CD14-positive monocyte (primary cell): Measurements from ENCODE around the gene NPPB. TPM values are rescaled to one million over a fixed set of nuclear protein-coding genes. Genes with fewer than 3 reads are reported as not detected.

ENCODE experiments used
- DNase-seq, 3 donors: peaks; one replicate each; pipeline ENCODE4 v3.0.0-alpha.2; 2011 to 2022
- H2AFZ ChIP-seq: 2 replicates; pipeline ENCODE4 v1.6.0; 2012; ENCODE audit warnings: mild to moderate bottlenecking, low read depth, low read length, inconsistent platforms; ENCODE audit not compliant: insufficient read depth, poor library complexity, severe bottlenecking
- H3K27ac ChIP-seq, 2 donors: 1 replicate in 1 of 2; 2 replicates in 1 of 2; pipeline ENCODE4 v1.5.1; 2012 to 2013; ENCODE audit warnings: low read length in 2 of 2, control low read depth in 1 of 2, inconsistent platforms in 1 of 2, low read depth in 1 of 2, mild to moderate bottlenecking in 1 of 2
- H3K27me3 ChIP-seq, 2 donors: one replicate each; pipeline versions ENCODE4 v1.6.0 to v1.6.1; 2011 to 2013; ENCODE audit warnings: low read length in 2 of 2; ENCODE audit not compliant: control insufficient read depth in 2 of 2, insufficient read depth in 2 of 2
- H3K36me3 ChIP-seq, 2 donors: replicated peaks in 1 of 2; 1 replicate in 1 of 2; 2 replicates in 1 of 2; pipeline versions ENCODE4 v1.5.1 to v1.6.1; 2012 to 2013; ENCODE audit warnings: low read length in 2 of 2, control low read depth in 1 of 2, inconsistent platforms in 1 of 2, mild to moderate bottlenecking in 1 of 2; ENCODE audit not compliant: insufficient read depth in 2 of 2, control insufficient read depth in 1 of 2
- H3K4me1 ChIP-seq, 2 donors: 1 replicate in 1 of 2; 2 replicates in 1 of 2; pipeline versions ENCODE4 v1.5.1 to v1.6.1; 2012 to 2013; ENCODE audit warnings: low read length in 2 of 2, control low read depth in 1 of 2, inconsistent platforms in 1 of 2, mild to moderate bottlenecking in 1 of 2, moderate library complexity in 1 of 2; ENCODE audit not compliant: insufficient read depth in 2 of 2, control insufficient read depth in 1 of 2
- H3K4me2 ChIP-seq: replicated peaks from 2 replicates; pipeline ENCODE3; 2012; ENCODE audit warnings: low read length, moderate library complexity, mild to moderate bottlenecking; ENCODE audit not compliant: poor library complexity, severe bottlenecking; ENCODE audit errors: extremely low read depth
- H3K4me3 ChIP-seq, 3 experiments: fragments of 200-600 bp in 1 of 3; sonication (generic) in 1 of 3; replicated peaks in 1 of 3; 1 replicate in 2 of 3; 2 replicates in 1 of 3; pipeline ENCODE4 v1.5.1; 2011 to 2013; ENCODE audit warnings: low read length in 3 of 3, mild to moderate bottlenecking in 3 of 3, control low read depth in 2 of 3, low read depth in 2 of 3, inconsistent platforms in 1 of 3, moderate library complexity in 1 of 3
- H3K79me2 ChIP-seq: 2 replicates; pipeline ENCODE4 v1.6.0; 2012; ENCODE audit warnings: mild to moderate bottlenecking, control low read depth, inconsistent platforms, low read length, moderate library complexity; ENCODE audit not compliant: insufficient read depth
- H3K9ac ChIP-seq: 2 replicates; pipeline ENCODE4 v1.6.0; 2017; ENCODE audit warnings: low read length, mild to moderate bottlenecking; ENCODE audit not compliant: insufficient read depth, poor library complexity, severe bottlenecking
- H3K9me3 ChIP-seq, 2 donors: replicated peaks in 1 of 2; 1 replicate in 1 of 2; 2 replicates in 1 of 2; pipeline versions ENCODE4 v1.5.1 to v1.6.1; 2012 to 2013; ENCODE audit warnings: low read length in 2 of 2, control low read depth in 1 of 2; ENCODE audit not compliant: control insufficient read depth in 1 of 2, insufficient read depth in 1 of 2
- H4K20me1 ChIP-seq: 2 replicates; pipeline ENCODE4 v1.6.0; 2012; ENCODE audit warnings: mild to moderate bottlenecking, low read length, control low read depth, moderate library complexity; ENCODE audit not compliant: insufficient read depth
- H3K27ac Mint-ChIP-seq, 7 donors: one replicate each; pipeline ENCODE4 v1.8.0; 2020; ENCODE audit warnings: mild to moderate bottlenecking in 7 of 7, mixed read lengths in 7 of 7, moderate library complexity in 6 of 7, inconsistent platforms in 2 of 7
- H3K27me3 Mint-ChIP-seq, 3 donors: one replicate each; pipeline ENCODE4 v1.8.0; 2021 to 2022; ENCODE audit warnings: low read depth in 3 of 3, mild to moderate bottlenecking in 3 of 3, mixed read lengths in 3 of 3, moderate library complexity in 3 of 3, inconsistent platforms in 1 of 3
- H3K36me3 Mint-ChIP-seq, 2 donors: one replicate each; pipeline ENCODE4 v1.8.0; 2020; ENCODE audit warnings: mixed read lengths in 2 of 2, inconsistent platforms in 1 of 2, mild to moderate bottlenecking in 1 of 2
- H3K4me1 Mint-ChIP-seq: one replicate; pipeline ENCODE4 v1.8.0; 2020; ENCODE audit warnings: mild to moderate bottlenecking, mixed read lengths
- H3K4me3 Mint-ChIP-seq, 2 donors: one replicate each; pipeline ENCODE4 v1.8.0; 2020; ENCODE audit warnings: mild to moderate bottlenecking in 2 of 2, mixed read lengths in 2 of 2, moderate library complexity in 1 of 2
- H3K9me3 Mint-ChIP-seq, 7 donors: one replicate each; pipeline ENCODE4 v1.8.0; 2020 to 2022; ENCODE audit warnings: mixed read lengths in 7 of 7, mild to moderate bottlenecking in 6 of 7, moderate library complexity in 6 of 7, inconsistent platforms in 2 of 7
- WGBS: methylation state at CpG from one replicate; pipeline ENCODE4 v1.1.5; 2013; ENCODE audit warnings: missing lambda C conversion rate; ENCODE audit not compliant: insufficient coverage; 5-methylcytosine and 5-hydroxymethylcytosine counted together
- intact Hi-C, 2 donors: fragments of 100-400 bp; cut with micrococcal nuclease; formaldehyde crosslinking; loops; one replicate each; pipeline versions ENCODE4 v1.15.0 to v1.15.1; 2023
- polyA plus RNA-seq, 3 donors: library from polyadenylated mRNA; depleted of rRNA in 1 of 3; unstranded in 2 of 3; stranded (reverse) in 1 of 3; fragments of 300-500 nt in 2 of 3; fragments of >200 nt in 1 of 3; fragmentation: Illumina TruSeq in 2 of 3; gene quantifications; 1 replicate in 2 of 3; 2 replicates in 1 of 3; pipeline ENCODE4 v1.2.3, GENCODE V29; 2012 to 2021
- TF ChIP-seq, protein P1 (sequence below): fragments of 200-600 bp; IDR thresholded peaks from one replicate; pipeline ENCODE4 v1.8.0; 2022; ENCODE audit warnings: antibody characterized with exemption, mild to moderate bottlenecking

NPPB gene
- polyA plus RNA-seq, 3 donors = not detected

DNA sequence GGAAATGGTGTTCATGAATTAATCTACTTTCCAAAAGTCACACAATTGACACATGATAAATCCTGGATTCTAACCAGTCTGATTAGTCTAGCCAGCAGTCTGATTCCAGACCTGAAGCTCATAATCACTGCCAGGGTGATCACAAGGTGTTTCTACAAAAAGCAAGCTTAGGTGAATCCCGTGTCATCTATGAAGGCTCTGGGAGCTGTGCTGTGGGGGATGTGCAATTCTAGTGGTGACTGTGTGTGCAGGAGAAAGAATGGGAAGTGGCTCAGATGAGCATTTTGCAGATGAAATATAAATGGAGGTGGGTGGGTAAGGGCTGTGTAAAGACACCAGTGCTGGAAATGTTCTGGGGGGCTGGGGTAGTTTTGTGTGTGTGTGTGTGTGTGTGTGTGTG lies 1.8 kb upstream of the NPPB start:
- Histone ChIP-seq H4K20me1 (no peaks in the 10 kb centered on the region), H3K27me3 (peaks cover 31 to 47% of the 10 kb centered on the region in 2 donors), H3K4me1 (no peaks in the 10 kb centered on the region), H3K36me3 (no peaks in the 10 kb centered on the region), H3K27ac (no peak overlapping the region), H3K9me3 (peaks cover 0 to 7% of the 10 kb centered on the region in 2 donors), H3K4me2 (no peak overlapping the region), H3K4me3 (no peak overlapping the region), H2AFZ (no peak overlapping the region), H3K9ac (no peak overlapping the region), H3K79me2 (no peaks in the 10 kb centered on the region)
- Mint-ChIP-seq H3K36me3 (no peaks in the 10 kb centered on the region), H3K27ac (no peak overlapping the region), H3K27me3 (peaks cover 50 to 56% (median 51%) of the 10 kb centered on the region in 3 donors), H3K4me1 (peaks cover 6% of the 10 kb centered on the region), H3K9me3 (peaks cover 0 to 13% (median 0%) of the 10 kb centered on the region in 7 donors), H3K4me3 (peak overlapping the region in 1 of 2 donors; percentile 76)
- TF ChIP-seq, protein P1, sequence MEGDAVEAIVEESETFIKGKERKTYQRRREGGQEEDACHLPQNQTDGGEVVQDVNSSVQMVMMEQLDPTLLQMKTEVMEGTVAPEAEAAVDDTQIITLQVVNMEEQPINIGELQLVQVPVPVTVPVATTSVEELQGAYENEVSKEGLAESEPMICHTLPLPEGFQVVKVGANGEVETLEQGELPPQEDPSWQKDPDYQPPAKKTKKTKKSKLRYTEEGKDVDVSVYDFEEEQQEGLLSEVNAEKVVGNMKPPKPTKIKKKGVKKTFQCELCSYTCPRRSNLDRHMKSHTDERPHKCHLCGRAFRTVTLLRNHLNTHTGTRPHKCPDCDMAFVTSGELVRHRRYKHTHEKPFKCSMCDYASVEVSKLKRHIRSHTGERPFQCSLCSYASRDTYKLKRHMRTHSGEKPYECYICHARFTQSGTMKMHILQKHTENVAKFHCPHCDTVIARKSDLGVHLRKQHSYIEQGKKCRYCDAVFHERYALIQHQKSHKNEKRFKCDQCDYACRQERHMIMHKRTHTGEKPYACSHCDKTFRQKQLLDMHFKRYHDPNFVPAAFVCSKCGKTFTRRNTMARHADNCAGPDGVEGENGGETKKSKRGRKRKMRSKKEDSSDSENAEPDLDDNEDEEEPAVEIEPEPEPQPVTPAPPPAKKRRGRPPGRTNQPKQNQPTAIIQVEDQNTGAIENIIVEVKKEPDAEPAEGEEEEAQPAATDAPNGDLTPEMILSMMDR = no peak
- 38% methylated on average over 1 of the region's 1 CpG for WGBS
- DNase-seq = no peak
- intact Hi-C loops = no loop called here

- Mint-ChIP-seq H3K27ac (no peak overlapping the region), H3K4me3 (peak overlapping the region in 1 of 2 donors; percentile 76), H3K4me1 (peaks cover 6% of the 10 kb centered on the region), H3K9me3 (peaks cover 0 to 13% (median 0%) of the 10 kb centered on the region in 7 donors), H3K36me3 (no peaks in the 10 kb centered on the region), H3K27me3 (peaks cover 50 to 54% (median 51%) of the 10 kb centered on the region in 3 donors)
- no CpG with 5 or more reads among the region's 2 CpGs for WGBS
- Histone ChIP-seq H3K36me3 (no peaks in the 10 kb centered on the region), H3K4me1 (no peaks in the 10 kb centered on the region), H3K79me2 (no peaks in the 10 kb centered on the region), H3K4me3 (no peak overlapping the region), H3K4me2 (no peak overlapping the region), H4K20me1 (no peaks in the 10 kb centered on the region), H2AFZ (no peak overlapping the region), H3K27ac (no peak overlapping the region), H3K27me3 (peaks cover 31 to 47% of the 10 kb centered on the region in 2 donors), H3K9me3 (peaks cover 0 to 7% of the 10 kb centered on the region in 2 donors), H3K9ac (no peak overlapping the region)
- no peak for DNase-seq
- TF ChIP-seq, protein P1 = no peak
- intact Hi-C loops = no loop called here
Measured at GRCh38 chr1:11860083-11860482, 1.3 kb upstream of the NPPB start.
